Activated naive CD8-positive, alpha-beta T cell treated with anti-CD3 and anti-CD28 coated beads for 36 hours (primary cell): ENCODE results near the gene BACE1. TPM values are rescaled to one million over a fixed set of nuclear protein-coding genes. Genes with fewer than 3 reads are reported as not detected.

Experiments
- DNase-seq: peaks from one replicate; pipeline ENCODE4 v3.0.0; 2021
- H3K27ac Mint-ChIP-seq: one replicate; pipeline ENCODE4 v1.8.0; 2022; ENCODE audit warnings: mild to moderate bottlenecking, moderate library complexity, mixed read lengths
- H3K27me3 Mint-ChIP-seq: one replicate; pipeline ENCODE4 v1.8.0; 2022; ENCODE audit warnings: mild to moderate bottlenecking, mixed read lengths
- H3K36me3 Mint-ChIP-seq: one replicate; pipeline ENCODE4 v1.8.0; 2021; ENCODE audit warnings: mild to moderate bottlenecking, mixed read lengths
- H3K4me1 Mint-ChIP-seq: one replicate; pipeline ENCODE4 v1.8.0; 2021; ENCODE audit warnings: mixed read lengths
- H3K4me3 Mint-ChIP-seq: one replicate; pipeline ENCODE4 v1.8.0; 2022; ENCODE audit warnings: mild to moderate bottlenecking, moderate library complexity, mixed read lengths
- H3K9me3 Mint-ChIP-seq: one replicate; pipeline ENCODE4 v1.8.0; 2022; ENCODE audit warnings: mixed read lengths
- total RNA-seq, 2 experiments: library from RNA; stranded (reverse); gene quantifications; one replicate each; pipeline ENCODE4 v1.2.3, GENCODE V29; 2021

The BACE1 gene
- total RNA-seq, 2 experiments from 2014 or later, result 0.90 to 1.2 TPM

- Mint-ChIP-seq H3K27ac (no peak overlapping the region), H3K27me3 (peaks cover 34% of the 10 kb centered on the region), H3K36me3 (no peaks in the 10 kb centered on the region)
These were observed 2.7 kb upstream of the BACE1 start for GRCh38 chr11:117318738-117319137.

GRCh38 chr11:117315285-117316196 is 515 bp downstream of the BACE1 start:
- no peak overlapping the region for H3K27ac Mint-ChIP-seq
- H3K9me3 Mint-ChIP-seq, result no peaks in the 10 kb centered on the region
- peaks cover 41% of the 10 kb centered on the region for H3K27me3 Mint-ChIP-seq

More at GRCh38 chr11:117318738-117319137, 2.7 kb upstream of the BACE1 start:
- Mint-ChIP-seq H3K9me3 (no peaks in the 10 kb centered on the region), H3K4me1 (peaks cover 5% of the 10 kb centered on the region), H3K4me3 (no peak overlapping the region)
- DNase-seq, result no peak

GRCh38 chr11:117314840-117315239 is 1.2 kb downstream of the BACE1 start:
- no peak for DNase-seq
- Mint-ChIP-seq H3K27me3 (peaks cover 41% of the 10 kb centered on the region), H3K9me3 (no peaks in the 10 kb centered on the region), H3K36me3 (no peaks in the 10 kb centered on the region), H3K4me1 (peaks cover 5% of the 10 kb centered on the region), H3K27ac (no peak overlapping the region), H3K4me3 (peak overlapping the region; percentile 43)

More at GRCh38 chr11:117315285-117316196, 515 bp downstream of the BACE1 start:
- Mint-ChIP-seq H3K36me3 (no peaks in the 10 kb centered on the region), H3K4me3 (peak overlapping the region; percentile 73), H3K4me1 (peaks cover 5% of the 10 kb centered on the region)
- DNase-seq, result peak; percentile 40

GRCh38 chr11:117313828-117314768 is 2.0 kb downstream of the BACE1 start:
- peaks cover 5% of the 10 kb centered on the region for H3K4me1 Mint-ChIP-seq
- no peaks in the 10 kb centered on the region for H3K9me3 Mint-ChIP-seq
- no peak for DNase-seq
- H3K4me3 Mint-ChIP-seq, result peak overlapping the region; percentile 16
- no peak overlapping the region for H3K27ac Mint-ChIP-seq
- H3K36me3 Mint-ChIP-seq, result no peaks in the 10 kb centered on the region
- H3K27me3 Mint-ChIP-seq, result peaks cover 41% of the 10 kb centered on the region

- no peak overlapping the region for H3K27ac Mint-ChIP-seq
- peaks cover 41% of the 10 kb centered on the region for H3K27me3 Mint-ChIP-seq
- H3K4me3 Mint-ChIP-seq, result no peak overlapping the region
These were observed 3.0 kb downstream of the BACE1 start for GRCh38 chr11:117313091-117313490.

GRCh38 chr11:117309310-117309709 is 6.7 kb downstream of the BACE1 start:
- H3K4me1 Mint-ChIP-seq, result peaks cover under 1% of the 10 kb centered on the region
- no peak overlapping the region for H3K27ac Mint-ChIP-seq
- DNase-seq, result no peak
- H3K9me3 Mint-ChIP-seq, result no peaks in the 10 kb centered on the region
- no peaks in the 10 kb centered on the region for H3K36me3 Mint-ChIP-seq
- H3K27me3 Mint-ChIP-seq, result peaks cover 12% of the 10 kb centered on the region
- H3K4me3 Mint-ChIP-seq, result no peak overlapping the region

More at GRCh38 chr11:117313091-117313490, 3.0 kb downstream of the BACE1 start:
- no peak for DNase-seq
- Mint-ChIP-seq H3K9me3 (no peaks in the 10 kb centered on the region), H3K36me3 (no peaks in the 10 kb centered on the region), H3K4me1 (peaks cover 5% of the 10 kb centered on the region)

GRCh38 chr11:117305145-117305544 is 10.9 kb downstream of the BACE1 start:
- no peaks in the 10 kb centered on the region for H3K27me3 Mint-ChIP-seq
- H3K27ac Mint-ChIP-seq, result no peak overlapping the region
- H3K4me3 Mint-ChIP-seq, result no peak overlapping the region
- H3K9me3 Mint-ChIP-seq, result no peaks in the 10 kb centered on the region
- H3K4me1 Mint-ChIP-seq, result no peaks in the 10 kb centered on the region
- H3K36me3 Mint-ChIP-seq, result no peaks in the 10 kb centered on the region
- no peak for DNase-seq

- Mint-ChIP-seq H3K9me3 (no peaks in the 10 kb centered on the region), H3K27ac (no peak overlapping the region), H3K4me1 (no peaks in the 10 kb centered on the region)
These were observed 12.3 kb downstream of the BACE1 start for GRCh38 chr11:117303646-117304315.

GRCh38 chr11:117303101-117303500 is 13.0 kb downstream of the BACE1 start:
- Mint-ChIP-seq H3K4me3 (no peak overlapping the region), H3K9me3 (no peaks in the 10 kb centered on the region), H3K27ac (no peak overlapping the region), H3K4me1 (no peaks in the 10 kb centered on the region), H3K27me3 (no peaks in the 10 kb centered on the region), H3K36me3 (no peaks in the 10 kb centered on the region)
- DNase-seq, result no peak

More at GRCh38 chr11:117303646-117304315, 12.3 kb downstream of the BACE1 start:
- no peak overlapping the region for H3K4me3 Mint-ChIP-seq
- H3K27me3 Mint-ChIP-seq, result no peaks in the 10 kb centered on the region
- H3K36me3 Mint-ChIP-seq, result no peaks in the 10 kb centered on the region
- DNase-seq, result no peak

GRCh38 chr11:117302228-117302627 is 13.8 kb downstream of the BACE1 start:
- DNase-seq, result no peak
- Mint-ChIP-seq H3K27me3 (no peaks in the 10 kb centered on the region), H3K4me1 (no peaks in the 10 kb centered on the region), H3K27ac (no peak overlapping the region), H3K4me3 (no peak overlapping the region), H3K9me3 (no peaks in the 10 kb centered on the region), H3K36me3 (no peaks in the 10 kb centered on the region)

GRCh38 chr11:117300773-117301172 is 15.3 kb downstream of the BACE1 start:
- Mint-ChIP-seq H3K36me3 (no peaks in the 10 kb centered on the region), H3K27ac (no peak overlapping the region), H3K4me3 (no peak overlapping the region), H3K27me3 (no peaks in the 10 kb centered on the region), H3K9me3 (no peaks in the 10 kb centered on the region), H3K4me1 (no peaks in the 10 kb centered on the region)
- DNase-seq, result no peak

- DNase-seq, result no peak
- no peak overlapping the region for H3K4me3 Mint-ChIP-seq
- no peaks in the 10 kb centered on the region for H3K4me1 Mint-ChIP-seq
- H3K36me3 Mint-ChIP-seq, result no peaks in the 10 kb centered on the region
- H3K9me3 Mint-ChIP-seq, result no peaks in the 10 kb centered on the region
- no peaks in the 10 kb centered on the region for H3K27me3 Mint-ChIP-seq
- no peak overlapping the region for H3K27ac Mint-ChIP-seq
These were observed 15.8 kb downstream of the BACE1 start for GRCh38 chr11:117300283-117300663.

GRCh38 chr11:117299351-117300282 is 16.4 kb downstream of the BACE1 start:
- DNase-seq, result no peak
- Mint-ChIP-seq H3K27me3 (no peaks in the 10 kb centered on the region), H3K36me3 (no peaks in the 10 kb centered on the region), H3K27ac (no peak overlapping the region), H3K4me1 (no peaks in the 10 kb centered on the region), H3K9me3 (no peaks in the 10 kb centered on the region), H3K4me3 (no peak overlapping the region)

- no peak overlapping the region for H3K27ac Mint-ChIP-seq
- no peaks in the 10 kb centered on the region for H3K36me3 Mint-ChIP-seq
- H3K27me3 Mint-ChIP-seq, result no peaks in the 10 kb centered on the region
These were observed 17.9 kb downstream of the BACE1 start for GRCh38 chr11:117298195-117298594.

More at GRCh38 chr11:117298195-117298594, 17.9 kb downstream of the BACE1 start:
- Mint-ChIP-seq H3K4me3 (no peak overlapping the region), H3K4me1 (no peaks in the 10 kb centered on the region), H3K9me3 (no peaks in the 10 kb centered on the region)
- DNase-seq, result no peak
